MM.1S (cell line): ENCODE data around the gene KRTAP10-5.

Experiments used
- DNase-seq: peaks from one replicate; pipeline ENCODE4 v3.0.0-alpha.2; 2015
- H2AFZ ChIP-seq: fragments of 300-600 bp; sonication (generic); 2 replicates; pipeline ENCODE4 v1.6.0; 2016; ENCODE audit warnings: antibody characterized with exemption, low read length
- H3F3A ChIP-seq: fragments of 300-600 bp; sonication (generic); 2 replicates; pipeline ENCODE4 v1.6.1; 2016; ENCODE audit warnings: mild to moderate bottlenecking, antibody characterized with exemption, low read length, moderate library complexity, mixed read lengths; ENCODE audit not compliant: insufficient read depth
- H3K27ac ChIP-seq: fragments of 300-600 bp; sonication (generic); 2 replicates; pipeline ENCODE4 v1.5.1; 2016; ENCODE audit warnings: mild to moderate bottlenecking, low read length
- H3K27me3 ChIP-seq: fragments of 300-600 bp; sonication (generic); replicated peaks from 2 replicates; pipeline ENCODE4 v1.6.0; 2016; ENCODE audit warnings: low read length; ENCODE audit not compliant: insufficient read depth
- H3K36me3 ChIP-seq: fragments of 300-600 bp; sonication (generic); replicated peaks from 2 replicates; pipeline ENCODE4 v1.6.1; 2016; ENCODE audit warnings: mild to moderate bottlenecking, low read length, mixed read lengths; ENCODE audit not compliant: insufficient read depth
- H3K4me1 ChIP-seq: fragments of 300-600 bp; sonication (generic); 2 replicates; pipeline ENCODE4 v1.6.1; 2016; ENCODE audit warnings: low read length, mixed read lengths
- H3K4me2 ChIP-seq: fragments of 300-600 bp; sonication (generic); 2 replicates; pipeline ENCODE4 v1.6.0; 2016; ENCODE audit warnings: low read depth, low read length
- H3K4me3 ChIP-seq: fragments of 300-600 bp; sonication (generic); 2 replicates; pipeline ENCODE4 v1.5.1; 2016; ENCODE audit warnings: low read length, mixed read lengths
- H3K79me2 ChIP-seq: fragments of 300-600 bp; sonication (generic); 2 replicates; pipeline ENCODE4 v1.6.1; 2016; ENCODE audit warnings: mixed run types, low read length, mixed read lengths
- H3K9ac ChIP-seq: fragments of 300-600 bp; sonication (generic); 2 replicates; pipeline ENCODE4 v1.6.1; 2016; ENCODE audit warnings: low read length, mixed read lengths
- H3K9me2 ChIP-seq: fragments of 300-600 bp; sonication (generic); replicated peaks from 2 replicates; pipeline ENCODE4 v1.6.1; 2016; ENCODE audit warnings: mild to moderate bottlenecking, low read length, mixed read lengths; ENCODE audit not compliant: insufficient read depth
- H3K9me3 ChIP-seq: fragments of 300-600 bp; sonication (generic); replicated peaks from 2 replicates; pipeline ENCODE4 v1.6.1; 2016; ENCODE audit warnings: mild to moderate bottlenecking, low read length, mixed read lengths; ENCODE audit not compliant: insufficient read depth
- H4K20me1 ChIP-seq: fragments of 300-600 bp; sonication (generic); 2 replicates; pipeline ENCODE4 v1.6.1; 2016; ENCODE audit warnings: mild to moderate bottlenecking, low read length, moderate library complexity, mixed read lengths; ENCODE audit not compliant: insufficient read depth
- CTCF ChIP-seq: fragments of 300-600 bp; sonication (generic); IDR thresholded peaks from 2 replicates; pipeline ENCODE4 v1.5.1; 2016; ENCODE audit warnings: antibody characterized with exemption, low read length, mixed read lengths
- EZH2 ChIP-seq: fragments of 300-600 bp; sonication (generic); optimal IDR thresholded peaks from 2 replicates; pipeline ENCODE3; 2017; ENCODE audit warnings: low read depth, mild to moderate bottlenecking, antibody characterized with exemption, low read length, mixed read lengths
- EZH2phosphoT487 ChIP-seq: fragments of 300-600 bp; sonication (generic); IDR thresholded peaks from 2 replicates; pipeline ENCODE4 v1.6.1; 2018; ENCODE audit warnings: antibody characterized with exemption, low read length

KRTAP10-5 gene

DNA sequence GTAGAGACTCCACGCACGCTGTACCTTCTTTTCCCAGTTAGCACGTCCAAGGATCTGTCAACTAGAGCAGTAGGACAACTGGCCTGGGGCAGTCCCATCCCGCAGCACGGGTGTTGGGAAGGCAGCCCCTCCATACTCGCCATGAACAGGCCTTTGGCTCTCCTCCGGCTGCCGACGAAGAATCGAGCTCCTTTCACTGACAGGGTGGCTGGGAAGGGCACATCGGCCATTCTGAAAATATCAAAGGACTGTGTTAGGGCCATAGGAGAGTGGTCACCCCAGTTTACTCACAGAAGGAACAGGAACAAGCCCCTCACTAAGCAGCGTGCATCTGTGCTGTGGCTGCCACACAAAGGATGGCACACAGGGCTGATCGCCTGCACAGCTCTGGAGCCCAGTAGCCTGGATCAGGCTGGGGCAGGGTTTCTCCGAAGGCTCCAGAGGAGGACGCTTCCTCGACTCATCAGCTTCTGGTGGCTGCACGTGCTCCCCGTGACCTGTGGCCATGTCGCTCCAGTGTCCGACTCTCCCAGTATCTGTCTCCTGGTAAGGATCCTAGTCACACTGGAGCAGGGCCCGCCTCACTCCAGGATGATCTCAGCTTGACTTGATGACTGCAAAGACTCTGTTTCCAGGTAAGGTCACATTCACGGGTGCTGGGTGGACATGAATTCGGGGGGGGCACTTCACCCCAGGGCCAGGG, 49.4 kb downstream of the KRTAP10-5 start:
- H3K79me2 ChIP-seq: no peaks in the 10 kb centered on the region
- peaks cover 92% of the 10 kb centered on the region for H3K27me3 ChIP-seq
- H3K27ac ChIP-seq: no peak overlapping the region
- H3K9ac ChIP-seq: no peak overlapping the region
- no peak overlapping the region for H3K4me3 ChIP-seq
- H3K4me1 ChIP-seq: no peaks in the 10 kb centered on the region
- H3K4me2 ChIP-seq: no peak overlapping the region
- H4K20me1 ChIP-seq: no peaks in the 10 kb centered on the region
- no peaks in the 10 kb centered on the region for H3K9me2 ChIP-seq
- DNase-seq: no peak
- no peaks in the 10 kb centered on the region for H3F3A ChIP-seq
- no peaks in the 10 kb centered on the region for H3K9me3 ChIP-seq
- H2AFZ ChIP-seq: no peak overlapping the region
- no peak for TF ChIP-seq CTCF
- no peak for TF ChIP-seq EZH2
- TF ChIP-seq EZH2phosphoT487: no peak
- H3K36me3 ChIP-seq: no peaks in the 10 kb centered on the region

DNA sequence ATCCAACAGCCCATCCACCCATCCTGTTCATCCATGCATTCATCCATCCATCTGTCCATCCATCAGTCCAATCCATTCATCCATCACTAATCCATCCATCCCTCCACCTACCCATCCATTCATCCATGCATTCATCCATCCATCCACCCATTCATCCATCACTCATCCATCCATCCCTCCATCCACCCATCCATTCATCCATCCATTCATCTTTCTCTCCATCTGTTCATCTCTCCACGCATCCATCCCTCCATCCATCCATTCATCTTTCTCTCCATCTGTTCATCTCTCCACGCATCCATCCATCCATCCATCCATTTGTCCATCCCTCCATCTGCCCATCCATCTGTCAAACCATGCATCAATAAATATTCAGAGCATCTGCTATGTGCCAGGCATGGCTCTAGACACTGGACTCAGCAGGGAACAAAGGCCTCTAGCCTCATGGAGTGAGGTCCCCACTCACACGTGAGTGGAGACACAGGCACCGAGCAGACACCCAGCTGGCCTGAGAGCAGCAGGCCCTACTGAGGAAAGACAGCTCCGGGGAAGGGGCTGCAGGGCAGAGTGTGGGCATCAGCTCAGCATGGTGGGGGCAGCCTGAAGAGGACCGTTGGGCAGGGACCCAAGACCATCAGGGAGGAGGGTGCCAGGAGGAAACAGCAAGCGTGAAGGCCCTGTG, 50.0 kb downstream of the KRTAP10-5 start:
- Histone ChIP-seq H3K27me3 (peaks cover 93% of the 10 kb centered on the region), H3K36me3 (no peaks in the 10 kb centered on the region), H4K20me1 (no peaks in the 10 kb centered on the region), H3K9me2 (no peaks in the 10 kb centered on the region), H2AFZ (no peak overlapping the region), H3K9ac (no peak overlapping the region), H3K27ac (no peak overlapping the region), H3K4me2 (no peak overlapping the region), H3K4me1 (no peaks in the 10 kb centered on the region), H3K9me3 (no peaks in the 10 kb centered on the region), H3K4me3 (no peak overlapping the region), H3K79me2 (no peaks in the 10 kb centered on the region), H3F3A (no peaks in the 10 kb centered on the region)
- no peak for DNase-seq
- TF ChIP-seq EZH2: no peak
- TF ChIP-seq EZH2phosphoT487: no peak
- TF ChIP-seq CTCF: no peak

GRCh38 chr21:44529503-44530125, 50.8 kb downstream of the KRTAP10-5 start:
- Histone ChIP-seq H3F3A (no peaks in the 10 kb centered on the region), H3K27ac (no peak overlapping the region), H3K27me3 (peaks cover 93% of the 10 kb centered on the region), H2AFZ (no peak overlapping the region), H3K36me3 (no peaks in the 10 kb centered on the region), H3K4me2 (no peak overlapping the region), H3K9me2 (no peaks in the 10 kb centered on the region), H3K9ac (no peak overlapping the region), H3K4me3 (no peak overlapping the region), H3K9me3 (no peaks in the 10 kb centered on the region), H4K20me1 (no peaks in the 10 kb centered on the region), H3K79me2 (no peaks in the 10 kb centered on the region), H3K4me1 (no peaks in the 10 kb centered on the region)
- no peak for DNase-seq
- no peak for TF ChIP-seq EZH2phosphoT487
- TF ChIP-seq EZH2: no peak
- TF ChIP-seq CTCF: no peak
